Dendritic cell treated with granulocyte-macrophage colony-stimulating factor and Interleukin-4, amounts not matched to agents 40 ng/mL and 50 ng/mL, for 4 days (primary cell): ENCODE measurements around the gene KRTAP20-1.

Experiments
- H3K27ac Mint-ChIP-seq: one replicate; pipeline ENCODE4 v1.8.0; 2022; ENCODE audit warnings: mild to moderate bottlenecking, mixed read lengths
- H3K27me3 Mint-ChIP-seq: one replicate; pipeline ENCODE4 v1.8.0; 2022; ENCODE audit warnings: mild to moderate bottlenecking, mixed read lengths
- H3K36me3 Mint-ChIP-seq: one replicate; pipeline ENCODE4 v1.8.0; 2022; ENCODE audit warnings: low read depth, mixed read lengths
- H3K4me1 Mint-ChIP-seq: one replicate; pipeline ENCODE4 v1.8.0; 2022; ENCODE audit warnings: low read depth, mixed read lengths
- H3K4me3 Mint-ChIP-seq: one replicate; pipeline ENCODE4 v1.8.0; 2022; ENCODE audit warnings: mild to moderate bottlenecking, moderate library complexity, mixed read lengths
- H3K9me3 Mint-ChIP-seq: one replicate; pipeline ENCODE4 v1.8.0; 2022; ENCODE audit warnings: mixed read lengths
- intact Hi-C: fragments of 100-400 bp; cut with micrococcal nuclease; formaldehyde crosslinking; loops from one replicate; pipeline ENCODE4 v1.15.0; 2022

KRTAP20-1 gene

GRCh38 chr21:30616125-30616524, at the start of gene KRTAP20-1:
Gene KRTAP20-1, plus strand, starts transcription at chr21:30616425. Its CDS starts 30 bp downstream, at chr21:30616455.
- Mint-ChIP-seq H3K27ac (no peak within 1 kb of the TSS), H3K4me1 (no peaks in the 10 kb centered on the region), H3K27me3 (no peaks in the 10 kb centered on the region), H3K9me3 (peaks cover 9% of the 10 kb centered on the region), H3K4me3 (no peak within 1 kb of the TSS), H3K36me3 (no peaks in the 10 kb centered on the region)
- intact Hi-C loops = no loop called here

- Mint-ChIP-seq H3K9me3 (no peaks in the 10 kb centered on the region), H3K27ac (no peak overlapping the region), H3K36me3 (no peaks in the 10 kb centered on the region), H3K4me1 (no peaks in the 10 kb centered on the region), H3K27me3 (no peaks in the 10 kb centered on the region), H3K4me3 (no peak overlapping the region)
- intact Hi-C loops = no loop called here
Measured at GRCh38 chr21:30567617-30568016, 48.6 kb upstream of the KRTAP20-1 start.

GRCh38 chr21:30577766-30578165, 38.5 kb upstream of the KRTAP20-1 start:
- Mint-ChIP-seq H3K4me3 (no peak overlapping the region), H3K27ac (no peak overlapping the region), H3K4me1 (no peaks in the 10 kb centered on the region), H3K36me3 (no peaks in the 10 kb centered on the region), H3K27me3 (no peaks in the 10 kb centered on the region), H3K9me3 (no peaks in the 10 kb centered on the region)
- intact Hi-C loops = no loop called here

GRCh38 chr21:30579346-30579745, 36.9 kb upstream of the KRTAP20-1 start:
- no peak overlapping the region for H3K27ac Mint-ChIP-seq
- no peak overlapping the region for H3K4me3 Mint-ChIP-seq
- intact Hi-C loops = no loop called here
- H3K9me3 Mint-ChIP-seq = peaks cover 6% of the 10 kb centered on the region
- no peaks in the 10 kb centered on the region for H3K27me3 Mint-ChIP-seq
- H3K36me3 Mint-ChIP-seq = no peaks in the 10 kb centered on the region
- no peaks in the 10 kb centered on the region for H3K4me1 Mint-ChIP-seq

GRCh38 chr21:30580132-30580531, 36.1 kb upstream of the KRTAP20-1 start:
- no peak overlapping the region for H3K27ac Mint-ChIP-seq
- H3K36me3 Mint-ChIP-seq = no peaks in the 10 kb centered on the region
- H3K4me3 Mint-ChIP-seq = no peak overlapping the region
- peaks cover 14% of the 10 kb centered on the region for H3K9me3 Mint-ChIP-seq
- no peaks in the 10 kb centered on the region for H3K27me3 Mint-ChIP-seq
- no peaks in the 10 kb centered on the region for H3K4me1 Mint-ChIP-seq
- intact Hi-C loops = no loop called here

GRCh38 chr21:30582870-30583269, 33.4 kb upstream of the KRTAP20-1 start:
- H3K4me1 Mint-ChIP-seq = no peaks in the 10 kb centered on the region
- H3K27ac Mint-ChIP-seq = no peak overlapping the region

GRCh38 chr21:30590297-30590696, 25.9 kb upstream of the KRTAP20-1 start, which contains the start of gene KRTAP22-2:
Gene KRTAP22-2, minus strand, starts transcription at chr21:30590397.
- H3K27me3 Mint-ChIP-seq = no peaks in the 10 kb centered on the region
- H3K9me3 Mint-ChIP-seq = peaks cover 2% of the 10 kb centered on the region
- H3K27ac Mint-ChIP-seq = no peak within 1 kb of the TSS
- H3K4me1 Mint-ChIP-seq = no peaks in the 10 kb centered on the region
- no peaks in the 10 kb centered on the region for H3K36me3 Mint-ChIP-seq
- no peak within 1 kb of the TSS for H3K4me3 Mint-ChIP-seq
- intact Hi-C loops = no loop called here

More at GRCh38 chr21:30582870-30583269, 33.4 kb upstream of the KRTAP20-1 start:
- Mint-ChIP-seq H3K4me3 (no peak overlapping the region), H3K9me3 (peaks cover 18% of the 10 kb centered on the region), H3K36me3 (no peaks in the 10 kb centered on the region), H3K27me3 (no peaks in the 10 kb centered on the region)
- intact Hi-C loops = no loop called here

GRCh38 chr21:30592140-30592539, 24.1 kb upstream of the KRTAP20-1 start, which contains the start of gene KRTAP6-3:
Gene KRTAP6-3, plus strand, starts transcription at chr21:30592440. Its CDS starts 6 bp downstream, at chr21:30592446.
- Mint-ChIP-seq H3K27me3 (no peaks in the 10 kb centered on the region), H3K27ac (no peak within 1 kb of the TSS), H3K4me3 (no peak within 1 kb of the TSS), H3K36me3 (no peaks in the 10 kb centered on the region), H3K9me3 (no peaks in the 10 kb centered on the region), H3K4me1 (no peaks in the 10 kb centered on the region)
- intact Hi-C loops = no loop called here

- H3K36me3 Mint-ChIP-seq = no peaks in the 10 kb centered on the region
- intact Hi-C loops = no loop called here
Measured at GRCh38 chr21:30598802-30599201, 17.4 kb upstream of the KRTAP20-1 start, which contains the start of gene KRTAP6-2. Gene KRTAP6-2, minus strand, starts transcription at chr21:30598902. Its CDS starts 28 bp downstream, at chr21:30598874.

GRCh38 chr21:30600787-30601186, 15.4 kb upstream of the KRTAP20-1 start, which contains the start of gene KRTAP22-1:
Gene KRTAP22-1, plus strand, starts transcription at chr21:30601087.
- Mint-ChIP-seq H3K4me3 (no peak within 1 kb of the TSS), H3K36me3 (no peaks in the 10 kb centered on the region), H3K27me3 (no peaks in the 10 kb centered on the region), H3K4me1 (no peaks in the 10 kb centered on the region), H3K9me3 (peaks cover 51% of the 10 kb centered on the region), H3K27ac (no peak within 1 kb of the TSS)
- intact Hi-C loops = no loop called here

More at GRCh38 chr21:30598802-30599201, 17.4 kb upstream of the KRTAP20-1 start, which contains the start of gene KRTAP6-2:
- Mint-ChIP-seq H3K4me3 (no peak within 1 kb of the TSS), H3K27me3 (no peaks in the 10 kb centered on the region), H3K4me1 (no peaks in the 10 kb centered on the region), H3K9me3 (peaks cover 31% of the 10 kb centered on the region), H3K27ac (no peak within 1 kb of the TSS)

GRCh38 chr21:30605968-30606367, 10.3 kb upstream of the KRTAP20-1 start:
- H3K4me3 Mint-ChIP-seq = no peak overlapping the region
- no peaks in the 10 kb centered on the region for H3K27me3 Mint-ChIP-seq
- no peaks in the 10 kb centered on the region for H3K4me1 Mint-ChIP-seq
- no peak overlapping the region for H3K27ac Mint-ChIP-seq
- no peaks in the 10 kb centered on the region for H3K36me3 Mint-ChIP-seq
- intact Hi-C loops = no loop called here
- H3K9me3 Mint-ChIP-seq = peaks cover 66% of the 10 kb centered on the region

- H3K9me3 Mint-ChIP-seq = peaks cover 20% of the 10 kb centered on the region
- H3K27me3 Mint-ChIP-seq = no peaks in the 10 kb centered on the region
- H3K36me3 Mint-ChIP-seq = no peaks in the 10 kb centered on the region
- no peak overlapping the region for H3K4me3 Mint-ChIP-seq
- H3K4me1 Mint-ChIP-seq = no peaks in the 10 kb centered on the region
- H3K27ac Mint-ChIP-seq = no peak overlapping the region
- intact Hi-C loops = no loop called here
Measured at GRCh38 chr21:30612132-30612531, 4.1 kb upstream of the KRTAP20-1 start.

GRCh38 chr21:30613836-30614235, 2.4 kb upstream of the KRTAP20-1 start, which contains the start of gene KRTAP6-1:
Gene KRTAP6-1, minus strand, starts transcription at chr21:30613930. Its CDS starts 26 bp downstream, at chr21:30613904.
- intact Hi-C loops = no loop called here
- Mint-ChIP-seq H3K27ac (no peak within 1 kb of the TSS), H3K4me3 (no peak within 1 kb of the TSS), H3K9me3 (peaks cover 15% of the 10 kb centered on the region), H3K4me1 (no peaks in the 10 kb centered on the region), H3K36me3 (no peaks in the 10 kb centered on the region), H3K27me3 (no peaks in the 10 kb centered on the region)

GRCh38 chr21:30615199-30615598, 1.0 kb upstream of the KRTAP20-1 start:
- Mint-ChIP-seq H3K9me3 (peaks cover 15% of the 10 kb centered on the region), H3K27ac (no peak overlapping the region)

GRCh38 chr21:30620080-30620479, 3.9 kb downstream of the KRTAP20-1 start:
- Mint-ChIP-seq H3K4me3 (no peak overlapping the region), H3K27ac (no peak overlapping the region), H3K4me1 (no peaks in the 10 kb centered on the region), H3K36me3 (no peaks in the 10 kb centered on the region), H3K27me3 (no peaks in the 10 kb centered on the region), H3K9me3 (peaks cover 27% of the 10 kb centered on the region)
- intact Hi-C loops = no loop called here

More at GRCh38 chr21:30615199-30615598, 1.0 kb upstream of the KRTAP20-1 start:
- intact Hi-C loops = no loop called here
- Mint-ChIP-seq H3K4me3 (no peak overlapping the region), H3K27me3 (no peaks in the 10 kb centered on the region), H3K36me3 (no peaks in the 10 kb centered on the region), H3K4me1 (no peaks in the 10 kb centered on the region)
